ENCODE measurements around the gene GUCY1B1. TPM values are rescaled to one million over a fixed set of nuclear protein-coding genes. Genes with fewer than 3 reads are reported as not detected.

Gene GUCY1B1
- total and polyA plus RNA-seq, 9 of the 15 experiments (the other 6 are each of a cell fraction or from before 2014, with no cell fraction given) = not detected

DNA sequence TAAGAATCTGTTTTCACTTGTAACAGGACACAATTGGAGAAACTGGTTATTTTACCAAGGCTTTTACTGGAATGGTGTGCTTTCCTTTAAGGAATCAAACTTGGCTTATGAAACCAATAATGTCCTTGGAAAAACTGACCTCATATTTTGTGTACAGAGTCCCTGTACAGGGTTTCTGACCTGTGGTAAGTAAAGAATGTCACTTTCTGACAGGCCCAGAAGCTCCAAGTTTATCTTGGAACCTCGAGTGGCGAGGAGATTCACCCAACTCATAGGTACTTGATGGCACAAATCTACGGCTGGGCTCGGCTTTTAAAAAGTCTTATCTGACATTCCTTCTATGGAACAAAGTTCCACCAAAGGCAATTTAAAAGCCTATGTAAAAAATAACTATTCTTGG, 90.2 kb downstream of the GUCY1B1 start (continued):
- TF ChIP-seq RFX5 (IDR thresholded peaks at IDR 0.05; ENCODE audit: low read depth, low read length) (no peak), LCOR (CRISPR knock-in tag; IDR thresholded peaks at IDR 0.05) (no peak)

DNA sequence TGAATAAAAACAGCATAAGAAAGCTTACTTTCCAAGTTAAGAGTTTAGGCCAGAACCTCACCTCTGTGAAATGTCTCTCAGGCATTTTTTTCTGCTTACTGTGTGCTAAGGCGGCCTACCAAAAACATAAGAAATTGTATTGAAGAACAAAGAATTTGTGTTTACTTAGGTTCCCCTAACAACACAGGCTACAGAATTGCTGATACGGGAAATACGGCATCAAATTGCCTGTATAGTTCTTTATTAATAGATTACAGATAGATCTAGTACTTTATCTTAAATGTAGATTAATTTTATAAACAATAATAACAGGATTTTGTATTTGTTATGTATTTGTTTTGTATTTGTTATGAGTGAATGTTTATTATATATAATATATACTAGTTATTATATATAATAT, 94.4 kb downstream of the GUCY1B1 start:
- intact Hi-C loops (cut with micrococcal nuclease) (no loop called here), in situ Hi-C loops (cut with MboI) (no loop called here)
- Histone ChIP-seq H3K4me1 (replicated peaks in 1 of 2; ENCODE audit: control insufficient read depth in 2 of 2, insufficient read depth in 2 of 2, low read length in 2 of 2) (no peaks in the 10 kb centered on the region), H3K4me2 (ENCODE audit: insufficient read depth, low read length) (no peak overlapping the region), H3K4me3 (no peak overlapping the region), H3K36me3 (ENCODE audit: control insufficient read depth, insufficient read depth, low read length) (no peaks in the 10 kb centered on the region), H3K9ac (ENCODE audit: insufficient read depth in 1 of 2, low read depth in 2 of 2, low read length in 2 of 2) (no peak overlapping the region), H3K9me1 (ENCODE audit: control insufficient read depth, insufficient read depth, low read length) (no peaks in the 10 kb centered on the region), H3K9me3 (replicated peaks; ENCODE audit: control insufficient read depth, insufficient read depth, low read depth, low read length) (no peaks in the 10 kb centered on the region; the same call in 1 of the 2 replicates), H3K27me3 (ENCODE audit: control insufficient read depth in 2 of 2, insufficient read depth in 2 of 2, low read length in 2 of 2) (no peaks in the 10 kb centered on the region), H3K79me2 (ENCODE audit: control insufficient read depth, insufficient read depth, low read length) (no peaks in the 10 kb centered on the region), H2AFZ (ENCODE audit: low read depth, low read length) (no peak overlapping the region), H3K27ac (ENCODE audit: extremely low read depth, low read depth, low read length) (no peak overlapping the region), H4K20me1 (replicated peaks; ENCODE audit: control insufficient read depth, insufficient read depth, low read length) (no peaks in the 10 kb centered on the region)
- 0% methylated on average over 3 of the region's 3 CpGs for WGBS (ENCODE audit: insufficient coverage, low coverage, missing lambda C conversion rate)
- ChIA-PET POLR2A (no interaction called here), CTCF (ENCODE audit: low intra/inter-chr PET ratio) (no interaction called here)
- BruUV-seq (replicated peaks) = no TSS peak
- FAIRE-seq = no peak
- TF ChIP-seq, protein P1, sequence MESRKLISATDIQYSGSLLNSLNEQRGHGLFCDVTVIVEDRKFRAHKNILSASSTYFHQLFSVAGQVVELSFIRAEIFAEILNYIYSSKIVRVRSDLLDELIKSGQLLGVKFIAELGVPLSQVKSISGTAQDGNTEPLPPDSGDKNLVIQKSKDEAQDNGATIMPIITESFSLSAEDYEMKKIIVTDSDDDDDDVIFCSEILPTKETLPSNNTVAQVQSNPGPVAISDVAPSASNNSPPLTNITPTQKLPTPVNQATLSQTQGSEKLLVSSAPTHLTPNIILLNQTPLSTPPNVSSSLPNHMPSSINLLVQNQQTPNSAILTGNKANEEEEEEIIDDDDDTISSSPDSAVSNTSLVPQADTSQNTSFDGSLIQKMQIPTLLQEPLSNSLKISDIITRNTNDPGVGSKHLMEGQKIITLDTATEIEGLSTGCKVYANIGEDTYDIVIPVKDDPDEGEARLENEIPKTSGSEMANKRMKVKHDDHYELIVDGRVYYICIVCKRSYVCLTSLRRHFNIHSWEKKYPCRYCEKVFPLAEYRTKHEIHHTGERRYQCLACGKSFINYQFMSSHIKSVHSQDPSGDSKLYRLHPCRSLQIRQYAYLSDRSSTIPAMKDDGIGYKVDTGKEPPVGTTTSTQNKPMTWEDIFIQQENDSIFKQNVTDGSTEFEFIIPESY (CRISPR knock-in tag; IDR thresholded peaks at IDR 0.05) = no peak
- no peak for TF ChIP-seq ASH1L (IDR thresholded peaks at IDR 0.05; ENCODE audit: borderline replicate concordance, low read depth, partially characterized antibody)
- TF ChIP-seq ZNF253 (CRISPR knock-in tag; conservative IDR thresholded peaks at IDR 0.05) = no peak
- no peak for TF ChIP-seq MTA3 (IDR thresholded peaks at IDR 0.05; ENCODE audit: borderline replicate concordance)
- no peak for TF ChIP-seq POLR2A (conservative IDR thresholded peaks at IDR 0.05)
- TF ChIP-seq ZNF644 (tag; IDR thresholded peaks at IDR 0.05; ENCODE audit: low read depth) = no peak
- no peak for TF ChIP-seq TARDBP (IDR thresholded peaks at IDR 0.05)
- TF ChIP-seq PHF21A (IDR thresholded peaks at IDR 0.05; ENCODE audit: borderline replicate concordance, low read depth) = no peak
- ATAC-seq = no peak
- no peak for DNase-seq (ENCODE audit: extremely low read depth in 1 of 4, low spot score in 3 of 4)
